BJ (cell line): ENCODE data around the gene STMND1. TPM values are rescaled to one million over a fixed set of nuclear protein-coding genes. Genes with fewer than 3 reads are reported as not detected.
"Not testable (repeated sequence)": the region's sequence is repeated elsewhere in the genome, so short reads cannot be mapped to it uniquely, and the experiment has no call there.

Source experiments
- CTCF ChIA-PET: fragments of 350-600 bp; formaldehyde crosslinking; extraction: SDS; loops from one replicate; lab custom pipeline; 2021; ENCODE audit warnings: antibody characterized with exemption, inconsistent platforms; lab: Yijun Ruan, JAX
- POLR2A ChIA-PET: fragments of 300-600 bp; sonication (Branson Sonifier 250); formaldehyde crosslinking; extraction: SDS; loops from one replicate; lab custom pipeline; 2021; ENCODE audit warnings: antibody characterized with exemption; lab: Charles Lee
- DNase-seq: peaks from one replicate; pipeline ENCODE4 v3.0.0-alpha.2; 2011; ENCODE audit warnings: low read depth
- H3K27me3 ChIP-seq: 2 replicates; pipeline ENCODE4 v1.6.0; 2011; ENCODE audit warnings: low read length; ENCODE audit not compliant: control insufficient read depth, insufficient read depth
- H3K36me3 ChIP-seq: 2 replicates; pipeline ENCODE4 v1.5.1; 2011; ENCODE audit warnings: low read length; ENCODE audit not compliant: control insufficient read depth, insufficient read depth
- H3K4me3 ChIP-seq: 2 replicates; pipeline ENCODE4 v1.5.1; 2011; ENCODE audit warnings: low read depth, mild to moderate bottlenecking, control low read depth, low read length
- polyA plus RNA-seq: library from polyadenylated mRNA; depleted of rRNA; stranded (reverse); fragments of >200 nt; gene quantifications from 2 replicates; pipeline ENCODE4 v1.2.3, GENCODE V29; 2011
- TF ChIP-seq, protein P1 (sequence below): IDR thresholded peaks from 2 replicates; pipeline ENCODE4 v1.5.1; 2011; ENCODE audit warnings: low read depth, mild to moderate bottlenecking, control low read depth, inconsistent platforms, low read length, moderate library complexity; ENCODE audit not compliant: insufficient read depth

Gene STMND1
- polyA plus RNA-seq, 1 experiment: 0.05 TPM

DNA sequence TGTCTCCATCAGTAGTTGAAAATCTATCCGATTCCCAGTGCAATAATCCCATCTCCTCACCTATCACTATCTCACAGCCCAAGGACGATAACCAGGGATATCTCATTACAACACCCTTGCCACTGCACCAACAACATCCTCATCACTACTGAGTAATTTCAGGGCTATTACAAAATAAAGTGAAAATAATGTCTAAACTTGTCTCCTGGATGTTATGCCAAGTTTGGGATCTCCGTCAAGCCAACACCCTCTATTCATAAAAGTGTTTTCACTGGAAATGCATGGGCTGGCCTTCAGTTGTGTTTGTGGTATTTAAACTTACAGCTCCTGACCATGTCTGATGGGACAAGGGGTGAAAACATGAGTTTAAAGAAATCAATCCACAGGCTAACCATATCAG is 42.0 kb upstream of the STMND1 start:
- ChIA-PET CTCF (interaction anchor here (1.1 to 1.2 kb wide), 2 partner anchors 10 to 297 kb away, joined by 3 read pairs; no protein-coding TSS in a partner anchor), POLR2A (no interaction called here)
- TF ChIP-seq, protein P1, sequence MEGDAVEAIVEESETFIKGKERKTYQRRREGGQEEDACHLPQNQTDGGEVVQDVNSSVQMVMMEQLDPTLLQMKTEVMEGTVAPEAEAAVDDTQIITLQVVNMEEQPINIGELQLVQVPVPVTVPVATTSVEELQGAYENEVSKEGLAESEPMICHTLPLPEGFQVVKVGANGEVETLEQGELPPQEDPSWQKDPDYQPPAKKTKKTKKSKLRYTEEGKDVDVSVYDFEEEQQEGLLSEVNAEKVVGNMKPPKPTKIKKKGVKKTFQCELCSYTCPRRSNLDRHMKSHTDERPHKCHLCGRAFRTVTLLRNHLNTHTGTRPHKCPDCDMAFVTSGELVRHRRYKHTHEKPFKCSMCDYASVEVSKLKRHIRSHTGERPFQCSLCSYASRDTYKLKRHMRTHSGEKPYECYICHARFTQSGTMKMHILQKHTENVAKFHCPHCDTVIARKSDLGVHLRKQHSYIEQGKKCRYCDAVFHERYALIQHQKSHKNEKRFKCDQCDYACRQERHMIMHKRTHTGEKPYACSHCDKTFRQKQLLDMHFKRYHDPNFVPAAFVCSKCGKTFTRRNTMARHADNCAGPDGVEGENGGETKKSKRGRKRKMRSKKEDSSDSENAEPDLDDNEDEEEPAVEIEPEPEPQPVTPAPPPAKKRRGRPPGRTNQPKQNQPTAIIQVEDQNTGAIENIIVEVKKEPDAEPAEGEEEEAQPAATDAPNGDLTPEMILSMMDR: no peak
- H3K27me3 ChIP-seq: no peaks in the 10 kb centered on the region
- H3K4me3 ChIP-seq: no peak overlapping the region
- DNase-seq: no peak
- no peaks in the 10 kb centered on the region for H3K36me3 ChIP-seq

DNA sequence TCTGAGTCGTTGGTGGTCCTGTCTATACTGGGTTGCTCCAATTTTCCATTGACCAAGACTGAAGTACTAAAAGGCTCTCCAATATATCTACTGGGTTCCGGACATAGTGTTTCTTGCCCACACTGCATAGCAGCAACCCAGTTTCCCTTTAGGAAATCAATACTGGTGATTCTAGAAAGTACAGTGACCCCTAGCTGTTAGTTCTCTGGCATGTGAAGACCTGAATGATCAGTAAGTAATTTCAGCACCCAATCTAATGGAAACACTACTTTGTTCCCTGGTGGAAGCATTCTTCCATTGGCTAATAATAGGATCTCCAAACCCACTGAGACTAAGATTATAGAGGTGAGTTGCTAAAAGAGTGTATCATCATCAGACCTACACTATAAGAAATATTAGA is 40.8 kb upstream of the STMND1 start:
- H3K27me3 ChIP-seq: no peaks in the 10 kb centered on the region
- POLR2A ChIA-PET: no interaction called here
- DNase-seq: no peak
- TF ChIP-seq, protein P1: no peak
- CTCF ChIA-PET: no interaction called here
- H3K36me3 ChIP-seq: no peaks in the 10 kb centered on the region
- no peak overlapping the region for H3K4me3 ChIP-seq

DNA sequence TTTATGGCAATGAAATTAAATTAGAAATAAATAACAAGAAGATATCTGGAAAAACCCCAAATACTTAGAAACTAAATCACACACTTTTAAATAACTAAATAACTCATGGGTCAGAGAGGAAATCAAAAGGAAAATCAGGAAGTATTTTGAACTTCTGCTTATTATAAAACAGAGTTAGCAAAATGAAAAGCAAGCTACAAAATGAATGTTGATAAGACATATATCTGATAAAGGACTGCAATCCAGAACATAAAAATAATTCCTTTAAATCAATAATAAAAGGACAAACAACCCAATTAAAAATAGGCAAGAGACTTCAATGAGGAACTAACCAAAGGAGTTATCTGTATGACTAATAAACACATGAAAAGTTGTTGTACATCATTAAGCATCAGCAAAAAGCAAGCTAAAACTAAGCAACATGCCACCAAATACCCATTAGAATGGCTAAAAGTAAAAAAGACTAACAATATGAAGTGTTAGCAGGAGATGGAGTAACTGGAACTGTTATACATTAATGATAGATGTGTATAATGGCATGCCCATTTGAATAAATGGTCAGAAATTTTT is 38.9 kb upstream of the STMND1 start:
- Histone ChIP-seq H3K36me3 (no peaks in the 10 kb centered on the region), H3K4me3 (no peak overlapping the region), H3K27me3 (no peaks in the 10 kb centered on the region)
- POLR2A ChIA-PET: no interaction called here
- DNase-seq: no peak
- TF ChIP-seq, protein P1: no peak
- CTCF ChIA-PET: no interaction called here

DNA sequence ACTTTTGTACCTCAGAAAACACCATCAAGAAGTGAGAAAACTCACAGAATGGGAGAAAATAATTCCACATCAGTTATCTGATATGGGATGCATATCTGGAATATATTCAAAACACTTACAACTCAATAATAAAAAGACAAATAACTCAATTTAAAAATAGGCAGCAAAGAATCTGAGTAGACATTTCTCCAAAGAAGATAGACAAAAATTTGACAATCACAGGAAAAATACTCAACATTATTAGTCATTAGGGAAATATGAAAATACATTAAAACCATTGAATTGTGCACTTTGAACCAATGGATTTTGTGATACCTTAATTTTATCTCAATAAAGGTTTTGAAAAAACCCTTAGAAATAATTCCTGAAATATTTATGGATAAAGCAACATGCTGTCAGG is 36.9 kb upstream of the STMND1 start:
- Histone ChIP-seq H3K36me3 (no peaks in the 10 kb centered on the region), H3K4me3 (no peak overlapping the region), H3K27me3 (no peaks in the 10 kb centered on the region)
- TF ChIP-seq, protein P1: no peak
- no peak for DNase-seq
- CTCF ChIA-PET: no interaction called here
- POLR2A ChIA-PET: no interaction called here

DNA sequence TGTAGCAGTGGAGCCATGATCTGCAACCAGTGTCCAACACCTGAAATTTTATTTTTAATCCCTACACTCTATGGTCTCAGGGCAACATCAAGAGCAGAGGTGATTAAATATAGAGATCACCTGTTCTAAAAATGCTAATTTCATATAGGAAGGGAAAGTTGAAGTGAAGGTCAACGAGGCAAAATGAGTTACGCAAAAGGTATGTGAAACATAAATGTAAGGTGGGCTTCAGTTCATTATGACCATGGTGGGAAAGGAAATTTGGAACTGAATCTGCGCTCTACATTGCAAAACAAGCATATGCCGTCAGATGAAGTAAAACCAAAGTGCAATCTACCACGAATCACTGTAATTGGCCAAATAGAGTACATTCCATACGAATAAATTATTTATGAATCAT is 35.2 kb upstream of the STMND1 start:
- POLR2A ChIA-PET: no interaction called here
- no peak overlapping the region for H3K4me3 ChIP-seq
- CTCF ChIA-PET: no interaction called here
- TF ChIP-seq, protein P1: no peak
- no peak for DNase-seq
- H3K36me3 ChIP-seq: no peaks in the 10 kb centered on the region
- no peaks in the 10 kb centered on the region for H3K27me3 ChIP-seq

DNA sequence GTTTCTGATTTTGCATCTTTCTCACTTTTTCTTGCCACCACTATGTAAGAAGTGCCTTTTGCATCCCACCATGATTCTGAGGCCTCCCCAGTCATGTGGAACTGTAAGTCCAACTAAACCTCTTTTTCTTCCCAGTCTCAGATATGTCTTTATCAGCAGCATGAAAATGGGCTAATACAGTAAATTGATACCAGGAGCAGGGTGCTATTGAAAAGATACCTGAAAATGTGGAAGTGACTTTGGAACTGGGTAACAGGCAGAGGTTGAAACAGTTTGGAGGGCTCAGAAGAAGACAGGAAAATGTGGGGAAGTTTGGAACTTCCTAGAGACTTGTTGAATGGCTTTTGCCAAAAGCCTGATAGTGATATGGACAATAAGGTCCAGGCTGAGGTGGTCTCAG is 32.9 kb upstream of the STMND1 start:
- DNase-seq, H3K27me3 ChIP-seq, H3K36me3 ChIP-seq, H3K4me3 ChIP-seq, POLR2A ChIA-PET, CTCF ChIA-PET: not testable (repeated sequence)

DNA sequence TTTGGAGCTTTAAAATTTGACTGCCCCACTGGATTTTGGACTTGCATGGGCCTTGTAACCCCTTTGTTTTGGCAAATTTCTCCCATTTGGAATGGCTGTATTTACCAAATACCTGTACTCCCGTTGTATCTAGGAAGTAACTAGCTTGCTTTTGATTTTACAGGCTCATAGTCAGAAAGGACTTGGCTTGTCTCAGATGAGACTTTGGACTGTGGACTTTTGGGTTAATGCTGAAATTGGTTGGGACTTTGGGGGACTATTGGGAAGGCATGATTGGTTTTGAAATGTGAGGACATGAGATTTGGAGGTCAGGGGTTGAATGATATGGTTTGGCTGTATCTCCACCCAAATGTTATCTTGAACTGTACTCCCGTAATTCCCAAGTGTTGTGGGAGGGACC is 31.4 kb upstream of the STMND1 start:
- H3K36me3 ChIP-seq, H3K4me3 ChIP-seq, POLR2A ChIA-PET, CTCF ChIA-PET, DNase-seq, H3K27me3 ChIP-seq: not testable (repeated sequence)

DNA sequence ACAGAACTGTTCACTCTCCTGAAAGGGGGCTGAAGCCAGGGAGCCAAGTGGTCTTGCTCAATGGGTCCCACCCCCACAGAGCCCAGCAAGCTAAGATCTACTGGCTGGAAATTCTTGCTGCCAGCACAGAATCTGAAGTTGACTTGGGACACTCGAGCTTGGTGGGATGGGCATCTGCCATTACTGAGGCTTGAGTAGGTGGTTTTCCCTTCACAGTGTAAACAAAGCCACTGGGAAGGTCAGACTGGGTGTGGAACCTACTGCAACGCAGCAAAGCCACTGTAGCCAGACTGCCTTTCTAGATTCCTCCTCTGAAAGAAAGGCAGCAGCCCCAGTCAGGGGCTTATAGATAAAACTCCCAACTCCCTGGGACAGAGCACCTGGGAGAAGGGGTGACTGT is 28.3 kb upstream of the STMND1 start:
- H3K27me3 ChIP-seq, H3K4me3 ChIP-seq, H3K36me3 ChIP-seq, DNase-seq, POLR2A ChIA-PET: not testable (repeated sequence)
- CTCF ChIA-PET: interaction anchor here (1.3 kb wide), 1 partner anchor 13 kb away, joined by 5 read pairs; no protein-coding TSS in a partner anchor
